Activated T-helper 1 cell treated with Interleukin-2 at 50 U/mL for 16 hours (primary cell): ENCODE measurements around the gene DOCK4.

Source experiments
- DNase-seq: peaks from one replicate; pipeline ENCODE4 v3.0.0-alpha.2; 2020; ENCODE audit warnings: low read depth

Gene DOCK4

DNA sequence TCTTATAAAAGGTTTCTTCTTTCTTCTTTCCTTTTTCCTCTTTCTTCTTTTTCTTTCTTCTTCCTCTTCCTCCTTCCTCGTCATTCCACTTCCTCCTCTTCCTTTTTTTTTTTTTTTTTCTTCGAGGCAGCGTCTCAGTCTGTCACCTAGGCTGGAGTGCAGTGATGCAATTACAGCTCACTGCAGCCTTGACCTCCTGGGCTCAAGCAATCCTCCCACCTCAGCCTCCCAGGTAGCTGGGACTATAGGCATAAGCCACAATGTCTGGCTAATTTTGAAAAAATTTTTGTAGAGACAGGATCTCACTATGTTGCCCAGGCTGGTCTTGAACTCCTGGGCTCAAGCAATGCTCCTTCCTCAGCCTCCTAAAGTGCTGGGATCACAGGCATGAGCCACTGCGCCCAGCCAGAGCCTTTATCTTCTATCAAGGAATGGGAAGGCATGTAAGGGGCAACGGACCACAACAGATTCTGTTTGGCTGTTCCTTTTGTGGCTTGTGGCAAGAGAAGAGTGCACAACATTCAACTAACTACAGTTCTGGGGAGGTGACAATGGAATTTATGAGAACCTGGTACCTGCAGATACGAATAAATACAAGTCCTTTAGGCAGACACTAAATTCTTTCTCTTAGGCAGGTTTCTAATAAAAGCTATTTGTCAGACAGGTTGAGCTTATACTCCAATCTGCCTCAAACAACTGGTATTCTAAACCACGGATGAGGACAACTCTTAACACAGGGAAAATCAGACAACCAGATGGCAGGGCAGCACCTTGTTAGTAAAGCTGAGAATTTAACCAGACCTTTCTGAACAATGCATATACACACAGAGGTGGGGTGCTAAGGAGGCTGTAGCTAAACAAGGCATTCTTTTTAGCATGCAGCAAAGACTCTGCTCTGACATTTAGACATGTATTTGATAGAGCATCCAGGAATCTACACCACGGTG, 100.3 kb downstream of the DOCK4 start:
- DNase-seq, result no peak

- no peak for DNase-seq
Observed at GRCh38 chr7:112104120-112104519, 102.1 kb downstream of the DOCK4 start.

DNA sequence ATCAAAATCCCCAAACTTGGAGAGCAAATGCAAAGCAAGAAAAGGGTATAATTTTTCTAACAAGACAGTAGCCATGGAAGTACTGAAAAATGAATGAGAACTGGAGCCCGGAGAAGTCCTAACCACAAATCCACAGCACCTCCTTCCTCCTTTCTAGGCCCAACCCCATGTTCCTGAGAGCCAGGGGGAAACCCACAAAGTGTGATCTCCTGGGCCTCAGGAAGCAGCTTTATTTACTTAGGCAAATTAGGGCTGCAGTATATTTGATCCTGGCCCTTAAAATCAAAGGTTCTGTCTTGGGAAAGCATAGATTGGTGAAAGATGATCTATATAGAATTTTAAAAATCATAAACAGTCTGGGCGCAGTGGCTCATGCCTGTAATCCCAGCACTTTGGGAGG, 103.0 kb downstream of the DOCK4 start:
- DNase-seq, result no peak

GRCh38 chr7:112101201-112101846, 104.9 kb downstream of the DOCK4 start:
- no peak for DNase-seq

GRCh38 chr7:112097524-112097923, 108.7 kb downstream of the DOCK4 start:
- DNase-seq, result no peak

DNA sequence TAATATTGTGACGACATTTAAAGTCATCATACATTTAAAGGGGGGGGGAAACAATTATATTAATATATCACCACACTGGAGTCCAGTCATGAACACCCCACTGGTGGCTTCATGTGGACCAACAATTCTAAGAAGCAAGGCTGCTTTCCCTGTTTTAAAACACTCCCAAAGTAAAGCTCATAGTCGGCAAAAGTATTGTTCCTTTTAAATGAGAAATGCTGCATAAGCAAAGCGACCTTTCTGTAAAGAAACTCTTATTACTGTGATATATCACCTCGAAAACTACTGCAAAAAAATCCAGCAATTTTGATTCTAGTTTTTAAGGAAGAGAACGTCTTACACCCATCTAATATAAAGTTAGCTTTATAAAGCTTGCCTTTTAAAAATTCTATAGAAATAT, 112.8 kb downstream of the DOCK4 start:
- no peak for DNase-seq

DNA sequence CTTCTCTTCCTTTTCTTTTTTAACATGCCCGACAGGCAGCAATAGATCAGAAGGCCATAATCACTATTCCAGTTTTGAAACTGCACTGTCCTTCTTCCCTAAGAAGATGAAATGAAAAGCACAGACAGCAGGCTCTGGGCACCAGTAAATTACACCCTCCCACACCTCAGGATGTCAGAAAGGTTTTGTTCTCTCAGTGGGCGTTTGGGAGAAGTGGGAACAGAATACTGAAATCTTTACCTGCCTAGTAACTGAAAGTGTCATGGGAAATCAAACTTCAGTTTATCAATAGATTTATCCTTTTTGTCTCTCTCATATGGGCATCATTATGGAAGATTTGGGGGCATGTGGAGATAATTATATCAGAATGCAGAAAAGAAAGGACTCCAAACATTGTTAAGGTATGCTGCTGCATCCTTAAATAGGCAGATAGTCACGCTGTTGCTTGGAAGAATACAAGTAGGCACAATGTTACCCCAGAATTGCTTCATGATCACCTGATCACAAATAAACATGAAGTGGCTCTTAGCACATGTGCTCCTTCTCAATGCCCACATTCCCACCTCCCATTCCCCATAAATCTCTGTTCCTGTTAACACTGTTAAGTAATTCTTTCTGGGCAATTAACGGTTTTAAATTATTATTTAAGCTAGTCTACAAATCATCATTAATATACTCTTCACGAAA, 113.3 kb downstream of the DOCK4 start:
- DNase-seq, result no peak

- no peak for DNase-seq
Observed at GRCh38 chr7:112092306-112092705, 113.9 kb downstream of the DOCK4 start.

DNA sequence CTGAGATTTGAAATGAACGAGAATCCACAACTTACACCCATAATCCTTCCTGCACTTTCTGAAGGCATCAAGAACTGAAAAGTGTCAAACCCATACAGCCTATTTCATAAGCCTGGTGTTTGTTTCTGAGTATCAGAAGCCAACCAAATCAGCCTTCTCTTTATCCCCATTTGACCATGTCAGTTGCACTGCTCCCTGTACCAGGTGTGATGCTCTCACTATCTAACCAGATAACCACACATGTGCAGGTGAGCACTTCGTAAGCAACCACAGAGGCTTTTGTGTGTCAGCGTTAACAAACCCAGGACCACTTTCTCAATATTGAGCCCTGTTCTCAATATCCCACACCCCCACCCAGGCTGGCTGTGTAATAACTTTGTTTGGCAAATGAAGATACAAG, 114.4 kb downstream of the DOCK4 start:
- DNase-seq, result no peak

- DNase-seq, result no peak
Observed at GRCh38 chr7:112089551-112089950, 116.6 kb downstream of the DOCK4 start.

DNA sequence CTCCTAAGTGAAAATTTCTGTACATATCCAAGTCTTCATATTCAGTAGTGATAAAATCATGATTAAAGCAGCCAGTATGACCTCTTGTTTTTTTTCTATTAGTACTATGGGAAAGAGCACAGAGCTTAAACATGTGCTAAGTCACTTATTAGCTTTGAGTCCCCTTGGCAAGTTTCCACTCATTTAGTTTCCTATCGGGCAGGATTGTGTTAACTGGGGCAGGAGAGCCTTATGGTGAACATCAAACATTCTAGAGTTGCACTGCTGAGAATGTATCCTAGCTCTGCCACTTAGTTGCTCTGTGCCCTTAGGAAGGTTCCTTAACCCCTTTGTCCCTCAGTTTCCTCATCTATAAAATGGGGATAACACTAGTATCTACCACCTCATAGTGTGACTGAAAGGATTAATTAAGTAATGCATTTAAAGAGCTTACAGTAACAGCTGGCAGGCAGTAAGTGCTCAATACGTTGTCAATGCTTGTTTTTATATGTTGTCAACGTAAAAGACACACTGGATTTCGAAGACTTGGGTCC, 117.6 kb downstream of the DOCK4 start:
- no peak for DNase-seq

GRCh38 chr7:112086496-112087254, 119.5 kb downstream of the DOCK4 start:
- no peak for DNase-seq

DNA sequence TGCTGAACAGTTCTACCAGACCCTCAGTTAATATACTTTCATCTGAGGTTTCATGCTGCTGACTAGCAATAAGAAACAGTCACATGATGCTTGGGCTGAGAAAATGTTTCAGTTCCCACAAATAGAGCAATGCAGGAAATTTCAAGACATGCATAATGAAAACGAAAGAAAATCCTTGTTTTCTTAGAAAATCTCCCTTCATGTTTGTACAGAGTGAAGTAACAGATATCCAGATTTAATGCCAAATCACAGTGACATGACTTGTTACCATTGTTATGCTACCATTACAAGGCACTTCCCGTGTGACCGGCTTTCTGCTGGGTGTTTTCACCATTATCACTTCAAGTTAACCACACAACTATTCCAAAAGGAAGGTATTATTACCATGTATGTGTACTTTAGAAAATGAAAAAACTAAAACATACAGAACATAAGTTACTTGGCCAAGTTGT, 121.7 kb downstream of the DOCK4 start:
- DNase-seq, result no peak

- DNase-seq, result no peak
Observed at GRCh38 chr7:112083776-112084355, 122.3 kb downstream of the DOCK4 start.

- no peak for DNase-seq
Observed at GRCh38 chr7:112082306-112082705, 123.9 kb downstream of the DOCK4 start.

DNA sequence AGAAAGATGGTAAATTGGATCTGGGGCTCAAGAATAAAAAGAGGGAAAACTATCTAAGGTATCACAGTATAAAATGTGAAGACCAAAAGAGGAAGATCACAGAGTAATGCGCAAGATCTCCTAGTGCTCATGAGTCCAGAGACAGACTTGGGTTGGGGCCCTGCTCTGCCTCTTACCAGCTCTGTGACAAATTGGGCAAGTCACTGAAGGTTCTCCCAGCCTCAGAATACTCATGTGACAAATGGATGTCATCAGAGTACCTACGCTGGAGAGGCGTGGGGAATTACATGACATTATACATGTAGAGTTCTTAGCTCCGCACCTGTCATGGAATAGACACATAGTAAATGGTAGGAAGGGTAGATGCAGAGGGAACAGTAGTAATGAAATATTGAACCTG, 124.4 kb downstream of the DOCK4 start:
- no peak for DNase-seq

- no peak for DNase-seq
Observed at GRCh38 chr7:112080978-112081377, 125.2 kb downstream of the DOCK4 start.

GRCh38 chr7:112080441-112080840, 125.8 kb downstream of the DOCK4 start:
- no peak for DNase-seq

DNA sequence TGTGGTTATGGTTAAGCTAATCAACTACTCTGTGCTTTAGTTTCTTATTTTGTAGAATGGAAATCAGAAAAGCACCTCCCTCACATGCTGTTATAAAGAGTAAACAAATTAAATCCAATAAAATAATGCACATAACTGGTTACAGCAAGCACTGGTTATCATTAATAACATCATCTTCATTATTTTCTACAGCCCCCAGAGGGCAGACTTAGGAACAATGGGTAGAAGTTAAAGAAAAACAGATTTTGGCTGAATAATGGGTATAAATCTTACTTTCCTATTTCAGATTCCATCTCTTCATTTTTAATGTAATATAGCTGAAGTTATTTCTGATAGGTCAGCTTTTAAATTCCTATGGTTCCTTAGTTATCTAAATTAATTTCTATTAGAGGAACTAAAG, 126.5 kb downstream of the DOCK4 start:
- DNase-seq, result no peak

- no peak for DNase-seq
Observed at GRCh38 chr7:112079122-112079521, 127.1 kb downstream of the DOCK4 start.

GRCh38 chr7:112076324-112076723, 129.9 kb downstream of the DOCK4 start:
- DNase-seq, result no peak
